Measurements from ENCODE around the gene CFAP20DC. TPM values are rescaled to one million over a fixed set of nuclear protein-coding genes. Genes with fewer than 3 reads are reported as not detected.
"Not testable (repeated sequence)": the region's sequence is repeated elsewhere in the genome, so short reads cannot be mapped to it uniquely, and the experiment has no call there.

CFAP20DC gene
- total RNA-seq, 1 experiment from 2014 or later = 6.1 TPM

- no peaks in the 10 kb centered on the region for H3K4me1 ChIP-seq (replicated peaks)
- no peaks in the 10 kb centered on the region for H3K27me3 ChIP-seq (replicated peaks)
- H3K36me3 ChIP-seq = no peaks in the 10 kb centered on the region
- no peak overlapping the region for H3K27ac ChIP-seq
- no peak overlapping the region for H3K4me3 ChIP-seq
- no peaks in the 10 kb centered on the region for H3K9me3 ChIP-seq (replicated peaks)
- no peak for DNase-seq (ENCODE audit: low read depth in 1 of 2, low spot score in 2 of 2)
Observed at GRCh38 chr3:58863206-58863605, 186.6 kb downstream of the CFAP20DC start.

- H3K36me3 ChIP-seq = no peaks in the 10 kb centered on the region
- H3K27ac ChIP-seq = no peak overlapping the region
- H3K4me1 ChIP-seq (replicated peaks) = no peaks in the 10 kb centered on the region
- H3K9me3 ChIP-seq (replicated peaks) = no peaks in the 10 kb centered on the region
- H3K4me3 ChIP-seq = no peak overlapping the region
- no peaks in the 10 kb centered on the region for H3K27me3 ChIP-seq (replicated peaks)
- no peak for DNase-seq (ENCODE audit: low read depth in 1 of 2, low spot score in 2 of 2)
Observed at GRCh38 chr3:58861551-58861950, 188.3 kb downstream of the CFAP20DC start.

GRCh38 chr3:58858126-58858525, 191.7 kb downstream of the CFAP20DC start:
- DNase-seq (ENCODE audit: low read depth in 1 of 2, low spot score in 2 of 2) = no peak
- H3K36me3 ChIP-seq = no peaks in the 10 kb centered on the region
- H3K9me3 ChIP-seq (replicated peaks) = no peaks in the 10 kb centered on the region
- H3K27me3 ChIP-seq (replicated peaks) = no peaks in the 10 kb centered on the region
- H3K27ac ChIP-seq = no peak overlapping the region
- H3K4me3 ChIP-seq = no peak overlapping the region
- no peaks in the 10 kb centered on the region for H3K4me1 ChIP-seq (replicated peaks)

GRCh38 chr3:58857402-58857801, 192.4 kb downstream of the CFAP20DC start:
- Histone ChIP-seq H3K4me3 (no peak overlapping the region), H3K36me3 (no peaks in the 10 kb centered on the region), H3K27ac (no peak overlapping the region), H3K27me3 (replicated peaks) (no peaks in the 10 kb centered on the region), H3K4me1 (replicated peaks) (no peaks in the 10 kb centered on the region), H3K9me3 (replicated peaks) (no peaks in the 10 kb centered on the region)
- DNase-seq (ENCODE audit: low read depth in 1 of 2, low spot score in 2 of 2) = no peak

- Histone ChIP-seq H3K27me3 (replicated peaks) (no peaks in the 10 kb centered on the region), H3K27ac (no peak overlapping the region), H3K36me3 (no peaks in the 10 kb centered on the region), H3K9me3 (replicated peaks) (no peaks in the 10 kb centered on the region), H3K4me3 (no peak overlapping the region), H3K4me1 (replicated peaks) (no peaks in the 10 kb centered on the region)
- DNase-seq (ENCODE audit: low read depth in 1 of 2, low spot score in 2 of 2) = no peak
Observed at GRCh38 chr3:58848826-58849225, 201.0 kb downstream of the CFAP20DC start.

GRCh38 chr3:58842050-58842747, 207.6 kb downstream of the CFAP20DC start:
- not testable (repeated sequence) for H3K9me3 ChIP-seq (replicated peaks); DNase-seq (ENCODE audit: low read depth in 1 of 2, low spot score in 2 of 2); H3K27ac ChIP-seq; H3K27me3 ChIP-seq (replicated peaks); H3K36me3 ChIP-seq; H3K4me3 ChIP-seq; H3K4me1 ChIP-seq (replicated peaks)

- H3K4me3 ChIP-seq = no peak overlapping the region
- no peaks in the 10 kb centered on the region for H3K9me3 ChIP-seq (replicated peaks)
Observed at GRCh38 chr3:58840949-58841348, 208.9 kb downstream of the CFAP20DC start.

GRCh38 chr3:58839964-58840363, 209.9 kb downstream of the CFAP20DC start:
- H3K9me3 ChIP-seq (replicated peaks) = no peaks in the 10 kb centered on the region
- H3K27ac ChIP-seq = no peak overlapping the region
- no peaks in the 10 kb centered on the region for H3K4me1 ChIP-seq (replicated peaks)
- H3K27me3 ChIP-seq (replicated peaks) = no peaks in the 10 kb centered on the region
- no peaks in the 10 kb centered on the region for H3K36me3 ChIP-seq
- no peak overlapping the region for H3K4me3 ChIP-seq
- DNase-seq (ENCODE audit: low read depth in 1 of 2, low spot score in 2 of 2) = no peak

More at GRCh38 chr3:58840949-58841348, 208.9 kb downstream of the CFAP20DC start:
- Histone ChIP-seq H3K36me3 (no peaks in the 10 kb centered on the region), H3K4me1 (replicated peaks) (no peaks in the 10 kb centered on the region), H3K27me3 (replicated peaks) (no peaks in the 10 kb centered on the region), H3K27ac (no peak overlapping the region)
- no peak for DNase-seq (ENCODE audit: low read depth in 1 of 2, low spot score in 2 of 2)

GRCh38 chr3:58839187-58839586, 210.6 kb downstream of the CFAP20DC start:
- Histone ChIP-seq H3K4me1 (replicated peaks) (no peaks in the 10 kb centered on the region), H3K4me3 (no peak overlapping the region), H3K36me3 (no peaks in the 10 kb centered on the region), H3K27me3 (replicated peaks) (no peaks in the 10 kb centered on the region), H3K9me3 (replicated peaks) (no peaks in the 10 kb centered on the region), H3K27ac (no peak overlapping the region)
- no peak for DNase-seq (ENCODE audit: low read depth in 1 of 2, low spot score in 2 of 2)

GRCh38 chr3:58837856-58838255, 212.0 kb downstream of the CFAP20DC start:
- Histone ChIP-seq H3K27me3 (replicated peaks) (no peaks in the 10 kb centered on the region), H3K4me1 (replicated peaks) (no peaks in the 10 kb centered on the region), H3K36me3 (no peaks in the 10 kb centered on the region), H3K27ac (no peak overlapping the region), H3K4me3 (no peak overlapping the region), H3K9me3 (replicated peaks) (no peaks in the 10 kb centered on the region)
- no peak for DNase-seq (ENCODE audit: low read depth in 1 of 2, low spot score in 2 of 2)

- H3K27ac ChIP-seq = no peak overlapping the region
- no peak overlapping the region for H3K4me3 ChIP-seq
- DNase-seq (ENCODE audit: low read depth in 1 of 2, low spot score in 2 of 2) = no peak
- no peaks in the 10 kb centered on the region for H3K9me3 ChIP-seq (replicated peaks)
- no peaks in the 10 kb centered on the region for H3K4me1 ChIP-seq (replicated peaks)
- H3K27me3 ChIP-seq (replicated peaks) = no peaks in the 10 kb centered on the region
- no peaks in the 10 kb centered on the region for H3K36me3 ChIP-seq
Observed at GRCh38 chr3:58837141-58837843, 212.5 kb downstream of the CFAP20DC start.

GRCh38 chr3:58835086-58835485, 214.7 kb downstream of the CFAP20DC start:
- H3K4me1 ChIP-seq (replicated peaks) = no peaks in the 10 kb centered on the region
- H3K9me3 ChIP-seq (replicated peaks) = no peaks in the 10 kb centered on the region
- H3K27me3 ChIP-seq (replicated peaks) = no peaks in the 10 kb centered on the region
- H3K36me3 ChIP-seq = no peaks in the 10 kb centered on the region
- H3K4me3 ChIP-seq = no peak overlapping the region
- H3K27ac ChIP-seq = no peak overlapping the region
- peak in 1 of 2 experiments; percentile 3 for DNase-seq (ENCODE audit: low read depth in 1 of 2, low spot score in 2 of 2)

GRCh38 chr3:58833491-58833890, 216.3 kb downstream of the CFAP20DC start:
- Histone ChIP-seq H3K36me3 (no peaks in the 10 kb centered on the region), H3K27ac (no peak overlapping the region), H3K4me3 (no peak overlapping the region), H3K4me1 (replicated peaks) (no peaks in the 10 kb centered on the region), H3K9me3 (replicated peaks) (no peaks in the 10 kb centered on the region), H3K27me3 (replicated peaks) (no peaks in the 10 kb centered on the region)
- no peak for DNase-seq (ENCODE audit: low read depth in 1 of 2, low spot score in 2 of 2)

- Histone ChIP-seq H3K4me3 (no peak overlapping the region), H3K27ac (no peak overlapping the region), H3K4me1 (replicated peaks) (no peaks in the 10 kb centered on the region), H3K9me3 (replicated peaks) (no peaks in the 10 kb centered on the region), H3K36me3 (no peaks in the 10 kb centered on the region), H3K27me3 (replicated peaks) (no peaks in the 10 kb centered on the region)
- DNase-seq (ENCODE audit: low read depth in 1 of 2, low spot score in 2 of 2) = no peak
Observed at GRCh38 chr3:58829321-58830000, 220.4 kb downstream of the CFAP20DC start.
